SK-N-MC (cell line): ENCODE measurements around the gene SGMS1.

Experiments used
- DNase-seq: peaks from one replicate; pipeline ENCODE4 v3.0.0-alpha.2; 2011; ENCODE audit warnings: low read depth, low spot score
- H3K27ac ChIP-seq: fragments of 200-600 bp; sonication (generic); 2 replicates; pipeline ENCODE4 v1.5.1; 2016; ENCODE audit warnings: mixed run types
- H3K36me3 ChIP-seq: fragments of 200-600 bp; sonication (generic); 2 replicates; pipeline ENCODE4 v1.6.1; 2017; ENCODE audit warnings: antibody characterized with exemption, low read length, mixed read lengths; ENCODE audit not compliant: insufficient read depth
- H3K4me3 ChIP-seq: fragments of 200-600 bp; sonication (generic); 2 replicates; pipeline ENCODE4 v1.5.1; 2016
- H3K9ac ChIP-seq: fragments of 200-600 bp; sonication (generic); 2 replicates; pipeline ENCODE4 v1.8.0; 2017; ENCODE audit warnings: mixed run types, mixed read lengths; ENCODE audit not compliant: insufficient read length
- H3K9me3 ChIP-seq: fragments of 200-600 bp; sonication (generic); 2 replicates; pipeline ENCODE4 v1.6.1; 2017; ENCODE audit warnings: low read depth, mild to moderate bottlenecking, antibody characterized with exemption, low read length, moderate library complexity, mixed read lengths
- EZH2 ChIP-seq: fragments of 200-600 bp; sonication (generic); IDR thresholded peaks from one replicate; pipeline ENCODE4 v1.6.1; 2017; ENCODE audit warnings: antibody characterized with exemption
- FOXP2 ChIP-seq: optimal IDR thresholded peaks from 2 replicates; pipeline ENCODE3; 2011; ENCODE audit warnings: mild to moderate bottlenecking, moderate library complexity; ENCODE audit not compliant: insufficient read depth; ENCODE audit errors: extremely low read length, control extremely low read depth
- POLR2AphosphoS5 ChIP-seq: IDR thresholded peaks from 2 replicates; pipeline ENCODE4 v1.6.1; 2012; ENCODE audit warnings: mild to moderate bottlenecking, low read depth, low read length, borderline replicate concordance

Gene SGMS1

DNA sequence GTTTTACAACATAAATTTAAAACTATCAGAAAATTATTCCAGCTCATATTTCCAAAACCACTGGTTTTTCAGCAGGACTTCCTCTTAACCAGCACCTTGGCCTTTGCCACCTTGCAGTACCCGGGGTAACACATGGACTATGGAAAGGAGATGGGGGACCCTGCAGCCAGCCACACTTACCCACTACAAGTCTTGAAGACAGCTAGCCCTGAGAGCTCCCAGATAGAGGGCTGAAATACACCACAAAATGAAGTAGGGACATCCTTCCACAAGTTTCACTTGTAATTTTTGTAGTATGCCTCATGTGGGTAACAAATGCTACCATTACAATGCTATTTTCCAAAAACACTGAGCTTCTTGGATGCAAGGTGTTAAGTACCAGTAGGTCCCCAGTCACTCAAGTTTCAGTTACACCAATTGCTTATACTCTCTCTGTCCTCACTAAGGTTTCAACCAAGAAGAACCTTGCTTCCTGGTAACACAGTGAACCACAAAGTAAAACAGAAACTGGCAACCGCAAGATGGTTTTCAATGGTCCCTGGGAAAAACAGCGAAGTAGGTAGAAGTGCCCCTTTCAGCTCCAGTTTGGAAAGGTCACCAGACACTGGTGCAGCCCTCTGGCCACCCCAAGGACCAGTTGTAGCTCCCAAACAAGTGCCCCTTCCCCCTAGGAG lies 110.9 kb downstream of the SGMS1 start:
- Histone ChIP-seq H3K9ac (no peak overlapping the region), H3K9me3 (no peaks in the 10 kb centered on the region), H3K4me3 (no peak overlapping the region), H3K27ac (no peak overlapping the region), H3K36me3 (no peaks in the 10 kb centered on the region)
- DNase-seq, result no peak
- TF ChIP-seq EZH2 (no peak), FOXP2 (no peak), POLR2AphosphoS5 (no peak)

DNA sequence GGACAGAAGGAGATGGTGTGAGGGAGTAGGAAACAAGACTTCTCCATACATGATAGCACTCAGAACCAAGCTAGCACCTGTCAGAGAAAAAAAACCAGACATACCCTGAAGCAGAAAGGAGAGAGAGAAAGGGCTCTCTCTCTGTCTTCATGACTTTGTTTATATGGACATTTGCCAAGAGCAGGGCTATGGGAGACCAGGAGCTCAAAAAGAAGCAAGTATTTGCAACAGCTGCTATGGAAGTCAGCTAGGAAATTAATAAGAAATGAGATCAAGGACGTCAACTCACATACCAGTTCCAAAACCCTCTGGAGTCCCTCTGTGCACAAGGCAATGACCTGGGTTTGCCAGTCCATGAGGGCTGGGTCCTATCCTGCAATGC lies 111.6 kb downstream of the SGMS1 start:
- DNase-seq, result no peak
- no peaks in the 10 kb centered on the region for H3K36me3 ChIP-seq
- no peak for TF ChIP-seq FOXP2
- no peak for TF ChIP-seq EZH2
- TF ChIP-seq POLR2AphosphoS5, result no peak
- H3K9ac ChIP-seq, result no peak overlapping the region
- H3K9me3 ChIP-seq, result no peaks in the 10 kb centered on the region
- no peak overlapping the region for H3K27ac ChIP-seq
- H3K4me3 ChIP-seq, result no peak overlapping the region

DNA sequence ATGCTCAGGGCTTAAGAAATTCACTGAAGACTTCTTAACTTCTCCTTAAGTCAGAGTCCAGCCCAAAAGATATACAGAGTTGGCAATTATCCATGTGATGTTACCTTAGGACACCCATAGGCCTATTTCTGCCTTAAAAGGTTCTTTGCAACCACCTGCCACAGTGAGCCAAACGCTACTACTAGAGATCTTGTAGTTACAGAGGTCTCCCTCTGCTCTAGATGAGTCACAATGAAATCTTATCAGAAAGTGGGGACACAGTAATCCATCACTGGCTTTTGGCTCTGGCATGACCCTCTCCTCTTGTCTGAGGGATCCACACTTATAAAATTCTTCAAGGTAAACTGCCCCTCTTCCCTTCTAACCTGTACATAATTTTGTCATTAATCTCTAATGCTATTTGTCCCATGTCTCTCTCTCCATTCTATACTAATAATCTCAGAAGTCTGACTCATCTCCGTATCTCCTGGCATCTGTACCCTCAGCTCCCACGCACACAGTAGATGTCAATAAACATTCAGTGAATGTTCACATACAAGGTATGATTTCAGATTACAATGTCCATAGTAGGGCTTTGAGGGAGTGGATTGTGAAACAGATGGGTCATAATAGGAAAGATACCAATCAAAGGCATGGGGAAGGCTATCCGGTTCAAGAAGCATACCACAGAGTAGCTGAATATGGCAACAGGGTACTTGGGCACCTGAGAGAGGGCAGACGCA lies 112.1 kb downstream of the SGMS1 start:
- DNase-seq, result no peak
- Histone ChIP-seq H3K4me3 (no peak overlapping the region), H3K27ac (no peak overlapping the region), H3K9ac (no peak overlapping the region), H3K9me3 (no peaks in the 10 kb centered on the region), H3K36me3 (no peaks in the 10 kb centered on the region)
- TF ChIP-seq POLR2AphosphoS5 (no peak), EZH2 (no peak), FOXP2 (no peak)

DNA sequence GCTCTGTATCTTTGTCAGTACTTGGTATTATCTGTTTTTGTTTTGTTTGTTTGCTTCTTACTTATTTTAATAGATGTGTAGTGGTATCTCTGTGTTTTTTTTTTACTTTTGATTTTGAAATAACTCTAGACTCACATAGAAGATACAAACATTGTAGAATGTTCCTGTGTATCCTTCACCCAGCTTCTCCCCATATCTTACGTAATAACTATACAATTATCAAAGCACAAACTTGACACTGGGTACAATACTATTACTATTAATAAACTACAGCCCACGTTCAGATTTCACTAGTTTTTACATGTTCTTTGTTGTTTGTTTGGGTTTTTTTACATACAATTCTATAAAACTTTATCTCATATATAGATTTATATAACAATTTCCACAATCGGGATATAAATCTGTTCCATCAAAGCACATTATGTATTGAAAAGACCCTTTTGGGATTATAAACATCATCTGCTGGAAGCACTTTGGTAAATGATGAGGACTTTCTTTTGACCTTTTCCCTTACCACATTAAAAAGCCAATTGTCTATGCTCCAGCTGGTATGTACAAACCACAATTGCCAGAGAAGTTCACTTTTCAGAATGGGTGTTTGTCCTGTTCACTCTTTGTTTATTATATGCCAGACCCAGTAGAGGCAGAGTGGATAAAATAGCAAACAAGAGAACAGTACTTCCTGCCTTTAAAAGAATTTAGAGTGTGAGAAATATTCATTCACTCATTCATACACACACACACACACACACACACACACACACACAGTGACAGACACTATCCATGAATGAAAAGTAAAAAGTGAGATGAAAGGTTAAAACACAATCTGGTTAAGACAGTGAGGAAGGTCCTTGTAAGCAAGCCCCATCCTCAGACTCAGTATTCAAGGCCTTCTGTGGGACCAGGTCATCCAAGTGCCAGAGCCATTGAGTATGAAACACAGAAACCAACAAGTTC lies 113.0 kb downstream of the SGMS1 start:
- no peak overlapping the region for H3K9ac ChIP-seq
- no peaks in the 10 kb centered on the region for H3K9me3 ChIP-seq
- no peak for DNase-seq
- no peak overlapping the region for H3K27ac ChIP-seq
- TF ChIP-seq FOXP2, result no peak
- no peak for TF ChIP-seq POLR2AphosphoS5
- no peak for TF ChIP-seq EZH2
- no peaks in the 10 kb centered on the region for H3K36me3 ChIP-seq
- H3K4me3 ChIP-seq, result no peak overlapping the region

DNA sequence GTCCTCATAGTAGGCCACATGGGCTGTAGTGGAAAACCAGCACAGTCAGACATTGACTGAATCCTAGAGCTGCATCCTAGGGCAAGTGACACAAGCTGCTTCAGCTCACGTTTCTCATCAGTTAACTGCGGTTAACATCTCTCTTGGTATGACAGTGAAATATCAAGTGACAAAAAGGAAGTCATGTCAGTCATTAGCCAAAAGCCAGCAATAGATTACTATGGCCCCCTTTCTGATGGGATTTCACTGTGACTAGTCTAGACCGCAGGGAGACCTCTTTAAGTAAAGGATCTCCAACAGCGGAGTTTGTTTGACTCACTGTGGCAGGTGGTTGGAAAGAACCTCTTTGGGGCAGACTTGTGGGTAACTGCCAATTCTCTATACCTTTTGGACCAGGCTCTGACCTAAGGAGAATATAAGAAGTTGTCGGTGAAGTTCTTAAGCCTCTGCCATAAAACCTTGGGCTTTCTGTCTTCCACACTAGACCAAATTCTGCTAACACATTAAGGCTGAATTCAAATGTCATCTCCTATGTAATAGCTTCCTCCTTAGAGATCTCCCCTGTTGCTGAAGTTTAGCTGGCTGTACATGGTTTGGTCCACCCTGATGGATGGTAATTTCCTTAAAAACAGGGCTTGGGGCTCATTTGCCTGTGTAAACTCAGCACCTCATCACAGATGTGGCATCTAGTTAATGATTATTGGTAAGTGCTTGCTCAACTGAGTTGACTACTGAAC lies 115.3 kb downstream of the SGMS1 start:
- Histone ChIP-seq H3K9ac (no peak overlapping the region), H3K4me3 (no peak overlapping the region), H3K9me3 (no peaks in the 10 kb centered on the region), H3K27ac (no peak overlapping the region), H3K36me3 (no peaks in the 10 kb centered on the region)
- TF ChIP-seq POLR2AphosphoS5, result no peak
- no peak for TF ChIP-seq FOXP2
- TF ChIP-seq EZH2, result no peak
- DNase-seq, result no peak

DNA sequence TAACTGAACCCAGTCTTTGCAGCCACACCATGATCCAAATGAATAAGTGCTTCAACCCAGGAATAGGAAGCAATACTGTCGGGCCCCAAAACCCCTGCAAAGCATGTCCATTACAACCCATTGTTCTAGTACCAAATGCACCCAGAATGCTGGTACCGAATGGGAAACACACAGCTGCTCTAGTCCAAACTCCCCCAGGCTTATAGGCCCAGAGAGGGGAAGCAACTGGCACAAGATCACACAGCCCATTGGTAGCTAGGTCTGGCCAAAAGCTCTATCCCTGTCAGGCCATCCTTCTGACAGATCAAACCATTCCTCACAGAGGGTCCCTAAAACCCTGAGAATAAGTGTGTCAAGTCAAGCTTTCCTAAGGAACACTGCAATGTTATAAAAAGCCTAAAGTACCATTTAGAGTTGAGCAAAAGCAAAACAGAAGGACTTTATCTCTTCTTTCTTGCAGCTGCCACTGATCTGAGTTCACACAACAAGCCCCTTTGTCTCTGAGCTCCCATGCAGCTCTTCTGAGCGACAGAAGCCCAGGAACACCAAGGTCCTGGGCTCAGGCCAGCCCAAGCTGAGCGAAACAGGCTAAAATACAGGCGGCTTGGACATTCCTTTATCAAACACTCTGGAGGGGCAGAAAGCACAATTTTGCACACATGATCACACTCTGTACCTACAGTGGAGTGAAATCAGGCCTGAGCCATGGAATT lies 116.7 kb downstream of the SGMS1 start:
- Histone ChIP-seq H3K9ac (no peak overlapping the region), H3K27ac (no peak overlapping the region), H3K36me3 (no peaks in the 10 kb centered on the region), H3K9me3 (no peaks in the 10 kb centered on the region), H3K4me3 (no peak overlapping the region)
- no peak for DNase-seq
- no peak for TF ChIP-seq EZH2
- TF ChIP-seq FOXP2, result no peak
- no peak for TF ChIP-seq POLR2AphosphoS5

DNA sequence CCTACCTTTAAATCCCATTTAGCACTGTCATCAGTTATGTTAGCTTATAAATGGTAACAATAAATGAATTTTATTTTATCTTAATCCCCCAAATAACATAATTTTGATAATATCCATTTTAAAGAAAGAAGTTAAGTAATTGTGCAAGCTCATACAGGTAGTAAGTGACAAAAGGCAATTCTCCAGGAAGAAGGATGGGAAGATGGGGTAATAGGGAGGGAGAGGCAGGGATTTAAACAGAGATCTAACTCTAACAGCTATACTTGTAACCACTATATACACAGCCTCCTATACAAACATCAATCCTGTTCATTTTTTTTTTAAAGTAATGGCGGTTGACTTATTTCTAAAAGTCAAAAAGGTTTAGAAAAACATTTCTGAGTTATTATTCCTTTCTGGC lies 119.4 kb downstream of the SGMS1 start:
- DNase-seq, result no peak
- H3K9ac ChIP-seq, result no peak overlapping the region

More for the DNA sequence above, 119.4 kb downstream of the SGMS1 start:
- Histone ChIP-seq H3K36me3 (no peaks in the 10 kb centered on the region), H3K9me3 (no peaks in the 10 kb centered on the region), H3K27ac (no peak overlapping the region), H3K4me3 (no peak overlapping the region)
- no peak for TF ChIP-seq EZH2
- TF ChIP-seq FOXP2, result no peak
- no peak for TF ChIP-seq POLR2AphosphoS5
